Measurements from ENCODE around the gene KLF18. TPM values are rescaled to one million over a fixed set of nuclear protein-coding genes. Genes with fewer than 3 reads are reported as not detected.

Gene KLF18
- total RNA-seq, result not detected in 2 replicates
- not detected in 2 replicates for polyA plus RNA-seq
- polyA plus RNA-seq (2011; cell fraction: cytosol; rRNA removed), result not detected in 2 replicates
- 0.04 TPM in 1 of 2 replicates, not detected in the other for polyA plus RNA-seq (2011; cell fraction: nucleus; rRNA removed)
- polyA plus RNA-seq (2012), result not detected in 2 replicates
- not detected in 2 replicates for polyA minus RNA-seq
- not detected for polyA minus RNA-seq (2011; cell fraction: cytosol; rRNA and poly(A)+ RNA removed)
- not detected in 2 replicates for polyA minus RNA-seq (2011; cell fraction: nucleus; rRNA and poly(A)+ RNA removed)
- Bru-seq, nascent RNA, result not detected
- BruChase-seq, experiment 1, labeled RNA remaining after a 6-hour chase, result not detected
- not detected for BruChase-seq, experiment 2, labeled RNA remaining after a 2-hour chase
- long read RNA-seq, result 0 reads

DNA sequence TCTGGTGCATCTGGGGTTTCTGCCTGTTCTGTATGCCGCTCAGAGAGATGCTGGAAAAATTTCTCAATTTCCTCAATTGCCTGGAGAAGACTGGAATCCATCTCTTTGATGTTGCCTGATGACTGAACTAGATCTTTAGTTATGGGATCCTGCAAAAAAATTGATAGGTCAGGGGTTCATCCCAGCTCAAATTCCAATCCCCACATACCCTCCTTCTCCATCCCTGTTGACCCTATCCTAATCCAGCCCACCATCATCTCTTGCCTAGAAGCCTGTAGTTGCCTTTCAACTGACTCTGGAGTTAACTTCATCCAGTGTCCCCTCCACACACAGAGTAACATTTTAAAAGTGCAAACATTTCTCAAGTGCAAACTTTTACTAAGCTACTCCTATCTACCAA, at the start of gene KLF18:
Gene KLF18 (minus strand): TSS at position 101 of the 400 bp plus-strand sequence. CDS start 0 bp downstream, at position 101.
- ChIA-PET CTCF (no interaction called here), POLR2A (no interaction called here)
- Histone ChIP-seq H3K4me2 (ENCODE audit: insufficient read depth, low read length) (no peak within 1 kb of the TSS), H2AFZ (ENCODE audit: low read depth, low read length) (no peak within 1 kb of the TSS), H3K36me3 (ENCODE audit: control insufficient read depth in 2 of 2, extremely low read depth in 1 of 2, insufficient read depth in 2 of 2, low read length in 2 of 2) (no peaks in the 10 kb centered on the region), H3K9me1 (replicated peaks; ENCODE audit: control insufficient read depth, extremely low read depth, insufficient read depth, low read length) (no peaks in the 10 kb centered on the region), H3K4me3 (replicated peaks in 1 of 3; ENCODE audit: insufficient read depth in 1 of 3, low read depth in 1 of 3, low read length in 3 of 3) (no peak within 1 kb of the TSS), H3K79me2 (ENCODE audit: control insufficient read depth, insufficient read depth, low read length) (no peaks in the 10 kb centered on the region), H4K20me1 (replicated peaks; ENCODE audit: control insufficient read depth, extremely low read depth, insufficient read depth, low read length) (no peaks in the 10 kb centered on the region), H3K9me3 (replicated peaks; ENCODE audit: control insufficient read depth, insufficient read depth, low read length) (no peaks in the 10 kb centered on the region), H3K27me3 (ENCODE audit: control insufficient read depth in 2 of 2, insufficient read depth in 2 of 2, low read length in 2 of 2) (no peaks in the 10 kb centered on the region), H3K4me1 (ENCODE audit: control insufficient read depth, extremely low read depth, insufficient read depth, low read length) (no peaks in the 10 kb centered on the region), H3K27ac (ENCODE audit: insufficient read depth, low read depth, low read length) (no peak within 1 kb of the TSS), H3K9ac (replicated peaks; ENCODE audit: extremely low read depth, insufficient read depth, low read length) (no peak within 1 kb of the TSS)
- TF ChIP-seq JUN (IDR thresholded peaks at IDR 0.05; ENCODE audit: borderline replicate concordance, insufficient read depth, insufficient read length, low read depth) (no peak), POLR2AphosphoS5 (IDR thresholded peaks at IDR 0.05; ENCODE audit: insufficient read depth, low read depth, low read length) (no peak), MYC (IDR thresholded peaks at IDR 0.05; ENCODE audit: low read depth, low read length) (no peak), EZH2 (IDR thresholded peaks at IDR 0.05; ENCODE audit: borderline replicate concordance, low read depth, low read length, severe bottlenecking) (no peak), POLR2A (IDR thresholded peaks at IDR 0.05; ENCODE audit: low read depth, low read length) (no peak), GATA2 (IDR thresholded peaks at IDR 0.05; ENCODE audit: insufficient read depth, insufficient read length, low read depth, low read length) (no peak), FOS (IDR thresholded peaks at IDR 0.05; ENCODE audit: borderline replicate concordance, insufficient read depth, low read length) (no peak)
- TF ChIP-seq, protein P1, sequence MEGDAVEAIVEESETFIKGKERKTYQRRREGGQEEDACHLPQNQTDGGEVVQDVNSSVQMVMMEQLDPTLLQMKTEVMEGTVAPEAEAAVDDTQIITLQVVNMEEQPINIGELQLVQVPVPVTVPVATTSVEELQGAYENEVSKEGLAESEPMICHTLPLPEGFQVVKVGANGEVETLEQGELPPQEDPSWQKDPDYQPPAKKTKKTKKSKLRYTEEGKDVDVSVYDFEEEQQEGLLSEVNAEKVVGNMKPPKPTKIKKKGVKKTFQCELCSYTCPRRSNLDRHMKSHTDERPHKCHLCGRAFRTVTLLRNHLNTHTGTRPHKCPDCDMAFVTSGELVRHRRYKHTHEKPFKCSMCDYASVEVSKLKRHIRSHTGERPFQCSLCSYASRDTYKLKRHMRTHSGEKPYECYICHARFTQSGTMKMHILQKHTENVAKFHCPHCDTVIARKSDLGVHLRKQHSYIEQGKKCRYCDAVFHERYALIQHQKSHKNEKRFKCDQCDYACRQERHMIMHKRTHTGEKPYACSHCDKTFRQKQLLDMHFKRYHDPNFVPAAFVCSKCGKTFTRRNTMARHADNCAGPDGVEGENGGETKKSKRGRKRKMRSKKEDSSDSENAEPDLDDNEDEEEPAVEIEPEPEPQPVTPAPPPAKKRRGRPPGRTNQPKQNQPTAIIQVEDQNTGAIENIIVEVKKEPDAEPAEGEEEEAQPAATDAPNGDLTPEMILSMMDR (IDR thresholded peaks at IDR 0.05; ENCODE audit: extremely low read depth in 1 of 2, insufficient read depth in 1 of 2, low read depth in 1 of 2, low read length in 2 of 2), result no peak
- TF ChIP-seq, protein P2, sequence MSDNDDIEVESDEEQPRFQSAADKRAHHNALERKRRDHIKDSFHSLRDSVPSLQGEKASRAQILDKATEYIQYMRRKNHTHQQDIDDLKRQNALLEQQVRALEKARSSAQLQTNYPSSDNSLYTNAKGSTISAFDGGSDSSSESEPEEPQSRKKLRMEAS (IDR thresholded peaks at IDR 0.05; ENCODE audit: insufficient read depth, insufficient read length), result no peak
- no TSS peak for BruUV-seq (replicated peaks)
- DNase-seq (ENCODE audit: low read depth, low spot score) (no peak), FAIRE-seq (no peak)
- dilution Hi-C loops (cut with MboI; ENCODE audit: extremely low pct_ligation_motif_present, low sequenced_read_pairs) (no loop called here), intact Hi-C loops (cut with micrococcal nuclease) (no loop called here)

All from endothelial cell of umbilical vein (primary cell).